Measurements from ENCODE around the gene ZC3H15. TPM values are rescaled to one million over a fixed set of nuclear protein-coding genes. Genes with fewer than 3 reads are reported as not detected.
"Not testable (repeated sequence)": the region's sequence is repeated elsewhere in the genome, so short reads cannot be mapped to it uniquely, and the experiment has no call there.

Gene ZC3H15
- total RNA-seq, 5 donors from 2014 or later (not counting 1 experiment from before 2014, with no cell fraction given), result 44.4 to 83.6 (median 45.2) TPM

DNA sequence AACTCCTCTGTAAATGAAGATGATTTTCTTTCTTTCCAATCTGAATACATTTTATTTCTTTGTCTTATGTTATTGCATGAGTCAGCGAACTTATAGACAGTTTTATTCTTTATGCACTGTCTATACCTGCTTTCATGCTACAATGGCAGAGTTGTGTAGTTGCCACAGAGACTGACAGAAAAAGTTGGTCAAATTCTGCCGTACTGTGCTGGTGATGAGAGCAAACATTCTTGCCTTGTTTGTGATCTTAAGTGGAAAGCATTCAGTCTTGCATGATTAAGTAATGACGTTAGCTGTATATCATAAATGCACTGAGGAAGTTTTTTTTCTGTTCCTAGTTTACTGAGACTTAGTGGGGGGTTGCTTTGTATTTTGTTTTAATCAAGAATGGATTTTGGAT, 32.9 kb downstream of the ZC3H15 start:
- Histone ChIP-seq H3K9me3 (no peaks in the 10 kb centered on the region), H3K27ac (ENCODE audit: low read length) (no peak overlapping the region), H3K27me3 (replicated peaks in 1 of 2; ENCODE audit: control insufficient read depth in 2 of 2, extremely low read depth in 1 of 2, insufficient read depth in 2 of 2, low read length in 1 of 2) (no peaks in the 10 kb centered on the region), H3K4me1 (ENCODE audit: control insufficient read depth in 1 of 2, extremely low read depth in 1 of 2, insufficient read depth in 2 of 2, low read length in 2 of 2) (no peaks in the 10 kb centered on the region), H3K4me3 (ENCODE audit: control insufficient read depth in 1 of 2, extremely low read depth in 1 of 2, low read length in 1 of 2) (no peak overlapping the region), H3K36me3 (ENCODE audit: control insufficient read depth in 2 of 2, extremely low read depth in 1 of 2, insufficient read depth in 1 of 2, low read length in 1 of 2) (peaks cover 2 to 10% of the 10 kb centered on the region in 2 donors)
- no peaks in the 10 kb centered on the region for H3K27me3 Mint-ChIP-seq
- CTCF ChIA-PET, result no interaction called here
- POLR2A ChIA-PET, result no interaction called here
- H3K36me3 Mint-ChIP-seq, result peaks cover 31% of the 10 kb centered on the region
- H3K27ac Mint-ChIP-seq, result peak overlapping the region in 1 of 2 donors; percentile 32
- H3K4me1 Mint-ChIP-seq, result no peaks in the 10 kb centered on the region
- 100% methylated on average over 1 of the region's 3 CpGs for WGBS (ENCODE audit: insufficient coverage)
- no peak for ATAC-seq (replicated peaks in 1 of 4)
- no peak for DNase-seq
- H3K9me3 Mint-ChIP-seq, result no peaks in the 10 kb centered on the region
- no peak overlapping the region for H3K4me3 Mint-ChIP-seq

DNA sequence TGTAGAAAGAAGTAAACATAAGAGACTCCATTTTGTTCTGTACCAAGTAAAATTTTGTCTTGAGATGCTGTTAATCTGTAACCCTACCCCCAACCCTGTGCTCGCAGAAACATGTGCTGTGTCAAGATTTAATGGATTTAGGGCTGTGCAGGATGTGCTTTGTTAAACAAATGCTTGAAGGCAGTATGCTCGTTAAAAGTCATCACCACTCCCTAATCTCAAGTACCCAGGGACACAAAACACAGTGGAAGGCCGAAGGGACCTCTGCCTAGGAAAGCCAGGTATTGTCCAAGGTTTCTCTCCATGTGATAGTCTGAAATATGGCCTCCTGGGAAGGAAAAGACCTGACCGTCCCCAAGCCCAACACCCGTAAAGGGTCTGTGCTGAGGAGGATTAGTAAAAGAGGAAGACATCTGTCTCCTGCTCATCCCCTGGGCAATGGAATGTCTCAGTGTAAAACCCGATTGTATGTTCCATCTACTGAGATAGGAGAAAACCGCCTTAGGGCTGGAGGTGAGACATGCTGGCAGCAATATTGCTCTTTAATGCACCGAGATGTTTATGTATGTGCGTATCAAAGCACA, 35.6 kb downstream of the ZC3H15 start:
- H3K27me3 ChIP-seq (replicated peaks in 1 of 2; ENCODE audit: control insufficient read depth in 2 of 2, extremely low read depth in 1 of 2, insufficient read depth in 2 of 2, low read length in 1 of 2); H3K4me3 ChIP-seq (ENCODE audit: control insufficient read depth in 1 of 2, extremely low read depth in 1 of 2, low read length in 1 of 2); POLR2A ChIA-PET; H3K27ac ChIP-seq (ENCODE audit: low read length); H3K4me3 Mint-ChIP-seq; H3K27me3 Mint-ChIP-seq; ATAC-seq (replicated peaks in 1 of 4); H3K4me1 Mint-ChIP-seq; H3K9me3 ChIP-seq; H3K4me1 ChIP-seq (ENCODE audit: control insufficient read depth in 1 of 2, extremely low read depth in 1 of 2, insufficient read depth in 2 of 2, low read length in 2 of 2); CTCF ChIA-PET; DNase-seq; H3K9me3 Mint-ChIP-seq; H3K27ac Mint-ChIP-seq: not testable (repeated sequence)
- H3K36me3 ChIP-seq (ENCODE audit: control insufficient read depth in 2 of 2, extremely low read depth in 1 of 2, insufficient read depth in 1 of 2, low read length in 1 of 2), result peaks cover 0 to 10% of the 10 kb centered on the region in 2 donors
- peaks cover 27% of the 10 kb centered on the region for H3K36me3 Mint-ChIP-seq
- 100% methylated on average over 1 of the region's 9 CpGs for WGBS (ENCODE audit: insufficient coverage)

- H3K36me3 Mint-ChIP-seq, result peaks cover 24% of the 10 kb centered on the region
- H3K27ac Mint-ChIP-seq, result no peak overlapping the region
- CTCF ChIA-PET, result no interaction called here
- H3K36me3 ChIP-seq (ENCODE audit: control insufficient read depth in 2 of 2, extremely low read depth in 1 of 2, insufficient read depth in 1 of 2, low read length in 1 of 2), result peaks cover 0 to 10% of the 10 kb centered on the region in 2 donors
- H3K27me3 Mint-ChIP-seq, result no peaks in the 10 kb centered on the region
- WGBS (ENCODE audit: insufficient coverage), result no CpG with 5 or more reads among the region's 2 CpGs
- no peaks in the 10 kb centered on the region for H3K4me1 ChIP-seq (ENCODE audit: control insufficient read depth in 1 of 2, extremely low read depth in 1 of 2, insufficient read depth in 2 of 2, low read length in 2 of 2)
- DNase-seq (no peak), ATAC-seq (replicated peaks in 1 of 4) (no peak)
- H3K27me3 ChIP-seq (replicated peaks in 1 of 2; ENCODE audit: control insufficient read depth in 2 of 2, extremely low read depth in 1 of 2, insufficient read depth in 2 of 2, low read length in 1 of 2), result no peaks in the 10 kb centered on the region
- H3K9me3 ChIP-seq, result no peaks in the 10 kb centered on the region
- no peak overlapping the region for H3K4me3 ChIP-seq (ENCODE audit: control insufficient read depth in 1 of 2, extremely low read depth in 1 of 2, low read length in 1 of 2)
- no peaks in the 10 kb centered on the region for H3K4me1 Mint-ChIP-seq
- H3K9me3 Mint-ChIP-seq, result no peaks in the 10 kb centered on the region
- no peak overlapping the region for H3K27ac ChIP-seq (ENCODE audit: low read length)
- H3K4me3 Mint-ChIP-seq, result no peak overlapping the region
- POLR2A ChIA-PET, result no interaction called here
Measured at GRCh38 chr2:186522450-186522849, 36.4 kb downstream of the ZC3H15 start.

DNA sequence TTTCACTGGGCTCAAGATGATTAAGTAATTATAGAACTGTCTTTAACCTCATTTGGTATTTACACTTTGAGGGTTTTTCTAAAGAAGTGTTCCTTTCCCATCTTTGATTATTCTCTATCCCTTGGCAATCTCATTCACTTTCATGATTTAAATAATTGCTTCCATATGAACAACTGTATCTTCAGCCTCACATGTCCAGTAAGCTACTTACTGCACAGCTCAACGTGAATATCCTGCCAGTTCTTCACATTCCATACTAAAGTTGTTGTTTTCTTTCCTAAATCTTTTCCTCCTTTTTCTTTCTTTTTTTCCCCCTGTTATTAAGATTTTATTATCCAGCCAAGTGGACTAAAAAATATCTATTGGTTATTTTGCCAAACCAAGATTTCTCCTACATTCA, 37.7 kb downstream of the ZC3H15 start:
- H3K27ac Mint-ChIP-seq, result peak overlapping the region in 1 of 2 donors; percentile 13
- H3K4me3 ChIP-seq (ENCODE audit: control insufficient read depth in 1 of 2, extremely low read depth in 1 of 2, low read length in 1 of 2), result no peak overlapping the region
- H3K27ac ChIP-seq (ENCODE audit: low read length), result no peak overlapping the region
- no peak for ATAC-seq (replicated peaks in 1 of 4)
- no peaks in the 10 kb centered on the region for H3K4me1 Mint-ChIP-seq
- DNase-seq, result no peak
- H3K9me3 ChIP-seq, result no peaks in the 10 kb centered on the region
- peaks cover 20% of the 10 kb centered on the region for H3K36me3 Mint-ChIP-seq
- ChIA-PET CTCF (no interaction called here), POLR2A (no interaction called here)
- no peaks in the 10 kb centered on the region for H3K27me3 ChIP-seq (replicated peaks in 1 of 2; ENCODE audit: control insufficient read depth in 2 of 2, extremely low read depth in 1 of 2, insufficient read depth in 2 of 2, low read length in 1 of 2)
- 100% methylated on average over 1 of the region's 1 CpG for WGBS (ENCODE audit: insufficient coverage)
- no peaks in the 10 kb centered on the region for H3K4me1 ChIP-seq (ENCODE audit: control insufficient read depth in 1 of 2, extremely low read depth in 1 of 2, insufficient read depth in 2 of 2, low read length in 2 of 2)
- no peaks in the 10 kb centered on the region for H3K27me3 Mint-ChIP-seq
- H3K9me3 Mint-ChIP-seq, result no peaks in the 10 kb centered on the region
- peaks cover 0 to 10% of the 10 kb centered on the region in 2 donors for H3K36me3 ChIP-seq (ENCODE audit: control insufficient read depth in 2 of 2, extremely low read depth in 1 of 2, insufficient read depth in 1 of 2, low read length in 1 of 2)
- no peak overlapping the region for H3K4me3 Mint-ChIP-seq

GRCh38 chr2:186526281-186526680, 40.2 kb downstream of the ZC3H15 start:
- H3K27ac ChIP-seq (ENCODE audit: low read length), result no peak overlapping the region
- WGBS (ENCODE audit: insufficient coverage), result 0% methylated on average over 1 of the region's 2 CpGs
- Mint-ChIP-seq H3K36me3 (peaks cover 7% of the 10 kb centered on the region), H3K27ac (no peak overlapping the region), H3K9me3 (no peaks in the 10 kb centered on the region), H3K4me3 (no peak overlapping the region), H3K27me3 (no peaks in the 10 kb centered on the region), H3K4me1 (no peaks in the 10 kb centered on the region)
- CTCF ChIA-PET, result no interaction called here
- no peak for ATAC-seq (replicated peaks in 1 of 4)
- POLR2A ChIA-PET, result interaction anchor here in 1 of 2 donors (0.6 kb wide), 1 partner anchor 10 kb away, joined by 3 read pairs; no protein-coding TSS in a partner anchor
- H3K4me3 ChIP-seq (ENCODE audit: control insufficient read depth in 1 of 2, extremely low read depth in 1 of 2, low read length in 1 of 2), result no peak overlapping the region
- no peaks in the 10 kb centered on the region for H3K4me1 ChIP-seq (ENCODE audit: control insufficient read depth in 1 of 2, extremely low read depth in 1 of 2, insufficient read depth in 2 of 2, low read length in 2 of 2)
- no peak for DNase-seq
- H3K36me3 ChIP-seq (ENCODE audit: control insufficient read depth in 2 of 2, extremely low read depth in 1 of 2, insufficient read depth in 1 of 2, low read length in 1 of 2), result peaks cover 0 to 4% of the 10 kb centered on the region in 2 donors
- H3K9me3 ChIP-seq, result no peaks in the 10 kb centered on the region
- H3K27me3 ChIP-seq (replicated peaks in 1 of 2; ENCODE audit: control insufficient read depth in 2 of 2, extremely low read depth in 1 of 2, insufficient read depth in 2 of 2, low read length in 1 of 2), result no peaks in the 10 kb centered on the region

DNA sequence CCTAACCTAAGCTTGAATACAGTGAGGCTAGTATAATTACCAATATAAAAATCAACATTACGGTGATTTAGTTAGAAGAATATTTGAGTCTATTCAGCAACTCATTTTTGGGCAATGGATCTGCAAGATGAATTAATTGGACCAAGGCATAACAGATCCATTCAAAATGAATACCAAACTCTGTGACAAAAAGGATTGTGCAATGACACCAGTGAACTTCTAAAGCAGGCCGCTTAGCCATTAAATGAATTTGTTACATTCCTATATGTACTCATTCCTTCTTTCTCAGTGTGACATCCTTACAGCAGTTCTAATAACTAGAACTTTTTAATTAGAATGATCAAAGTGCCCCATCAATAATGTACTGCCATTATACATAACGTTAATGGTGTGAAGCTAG, 44.3 kb downstream of the ZC3H15 start:
- H3K36me3 ChIP-seq (ENCODE audit: control insufficient read depth in 2 of 2, extremely low read depth in 1 of 2, insufficient read depth in 1 of 2, low read length in 1 of 2), result no peaks in the 10 kb centered on the region
- H3K9me3 ChIP-seq, result no peaks in the 10 kb centered on the region
- Mint-ChIP-seq H3K9me3 (no peaks in the 10 kb centered on the region), H3K27me3 (no peaks in the 10 kb centered on the region), H3K4me3 (no peak overlapping the region), H3K4me1 (no peaks in the 10 kb centered on the region), H3K36me3 (no peaks in the 10 kb centered on the region), H3K27ac (no peak overlapping the region)
- H3K27me3 ChIP-seq (replicated peaks in 1 of 2; ENCODE audit: control insufficient read depth in 2 of 2, extremely low read depth in 1 of 2, insufficient read depth in 2 of 2, low read length in 1 of 2), result no peaks in the 10 kb centered on the region
- H3K4me3 ChIP-seq (ENCODE audit: control insufficient read depth in 1 of 2, extremely low read depth in 1 of 2, low read length in 1 of 2), result no peak overlapping the region
- no peaks in the 10 kb centered on the region for H3K4me1 ChIP-seq (ENCODE audit: control insufficient read depth in 1 of 2, extremely low read depth in 1 of 2, insufficient read depth in 2 of 2, low read length in 2 of 2)
- no CpG with 5 or more reads among the region's 3 CpGs for WGBS (ENCODE audit: insufficient coverage)
- DNase-seq (no peak), ATAC-seq (replicated peaks in 1 of 4) (no peak)
- POLR2A ChIA-PET, result no interaction called here
- CTCF ChIA-PET, result no interaction called here
- H3K27ac ChIP-seq (ENCODE audit: low read length), result no peak overlapping the region

- Histone ChIP-seq H3K4me1 (ENCODE audit: control insufficient read depth in 1 of 2, extremely low read depth in 1 of 2, insufficient read depth in 2 of 2, low read length in 2 of 2) (no peaks in the 10 kb centered on the region), H3K36me3 (ENCODE audit: control insufficient read depth in 2 of 2, extremely low read depth in 1 of 2, insufficient read depth in 1 of 2, low read length in 1 of 2) (no peaks in the 10 kb centered on the region), H3K4me3 (ENCODE audit: control insufficient read depth in 1 of 2, extremely low read depth in 1 of 2, low read length in 1 of 2) (no peak overlapping the region), H3K27me3 (replicated peaks in 1 of 2; ENCODE audit: control insufficient read depth in 2 of 2, extremely low read depth in 1 of 2, insufficient read depth in 2 of 2, low read length in 1 of 2) (no peaks in the 10 kb centered on the region), H3K27ac (ENCODE audit: low read length) (no peak overlapping the region), H3K9me3 (no peaks in the 10 kb centered on the region)
- Mint-ChIP-seq H3K36me3 (no peaks in the 10 kb centered on the region), H3K4me3 (no peak overlapping the region), H3K27ac (no peak overlapping the region), H3K4me1 (no peaks in the 10 kb centered on the region), H3K27me3 (peaks cover 0 to 5% of the 10 kb centered on the region in 2 donors), H3K9me3 (no peaks in the 10 kb centered on the region)
- ChIA-PET POLR2A (interaction anchor here in 1 of 2 donors (0.6 kb wide), 1 partner anchor 41 kb away, joined by 4 read pairs; no protein-coding TSS in a partner anchor), CTCF (no interaction called here)
- no peak for ATAC-seq (replicated peaks in 1 of 4)
- DNase-seq, result no peak
Measured at GRCh38 chr2:186531257-186531775, 45.3 kb downstream of the ZC3H15 start.
